Neutrophil (primary cell): ENCODE data around the gene SCUBE3.

ENCODE experiments used
- H3K27ac ChIP-seq: fragments of 200-600 bp; sonication (generic); 2 replicates; pipeline ENCODE4 v1.5.1; 2016; ENCODE audit warnings: mild to moderate bottlenecking, moderate library complexity
- H3K27me3 ChIP-seq: fragments of 200-600 bp; sonication (generic); 2 replicates; pipeline ENCODE4 v1.6.0; 2016; ENCODE audit warnings: mild to moderate bottlenecking
- H3K36me3 ChIP-seq: fragments of 200-600 bp; sonication (generic); 2 replicates; pipeline ENCODE4 v1.5.1; 2017
- H3K4me1 ChIP-seq, 2 experiments: fragments of 200-600 bp in 1 of 2; sonication (generic) in 1 of 2; 1 replicate in 1 of 2; 2 replicates in 1 of 2; pipeline versions ENCODE4 v1.5.1 to v1.6.1; 2013 to 2016; ENCODE audit warnings: low read depth in 1 of 2, low read length in 1 of 2, mild to moderate bottlenecking in 1 of 2, moderate library complexity in 1 of 2; ENCODE audit not compliant: control insufficient read depth in 1 of 2, insufficient read depth in 1 of 2
- H3K4me3 ChIP-seq, 2 experiments: fragments of 200-600 bp in 1 of 2; sonication (generic) in 1 of 2; 1 replicate in 1 of 2; 2 replicates in 1 of 2; pipeline ENCODE4 v1.5.1; 2013 to 2016; ENCODE audit warnings: low read depth in 1 of 2, low read length in 1 of 2, mild to moderate bottlenecking in 1 of 2, moderate library complexity in 1 of 2
- H3K9me3 ChIP-seq: fragments of 200-600 bp; sonication (generic); 2 replicates; pipeline ENCODE4 v1.5.1; 2016
- TF ChIP-seq, protein P1 (sequence below): fragments of 200-600 bp; sonication (generic); IDR thresholded peaks from 2 replicates; pipeline ENCODE4 v1.5.1; 2016; ENCODE audit warnings: antibody characterized with exemption

The SCUBE3 gene

DNA sequence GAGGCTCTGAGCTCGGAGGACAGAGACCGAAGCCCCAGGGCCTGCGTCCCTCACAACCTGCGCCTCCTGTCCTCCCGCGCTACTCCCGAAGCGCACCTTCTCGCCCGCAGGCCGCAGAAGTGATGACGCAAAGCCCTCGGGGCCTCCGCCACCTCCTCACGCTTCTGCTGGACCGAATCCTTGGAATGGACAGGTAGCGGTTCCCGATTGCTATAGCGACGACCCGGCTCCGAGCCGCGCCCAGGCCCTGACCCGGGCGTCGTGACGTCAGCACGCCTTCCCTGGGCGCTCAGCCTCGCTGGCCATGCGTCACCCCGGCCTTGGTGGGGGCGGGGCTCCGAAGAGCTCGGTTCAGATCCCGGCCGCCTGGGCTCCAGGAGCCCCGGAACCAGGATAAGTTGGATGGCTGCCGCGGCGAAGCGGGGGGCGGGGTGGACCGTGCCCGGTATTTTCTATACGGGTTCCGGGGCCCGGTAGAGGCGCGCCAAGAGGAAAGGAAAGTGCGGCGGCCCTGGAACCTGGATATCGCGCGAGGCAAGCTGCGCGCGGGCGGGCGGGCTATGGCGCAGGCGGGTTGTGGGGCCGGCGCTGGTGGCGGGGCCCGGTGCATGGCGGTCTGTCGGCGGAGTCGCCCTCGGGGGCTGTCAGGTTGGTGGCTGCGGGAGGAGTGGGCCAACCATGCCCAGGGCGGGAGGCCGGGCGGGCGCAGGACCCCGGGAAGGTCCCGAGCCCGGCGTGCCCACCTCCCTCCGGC, 45.6 kb downstream of the SCUBE3 start, which contains the start of gene ZNF76:
Gene ZNF76, plus strand, starts transcription at position 542 of the 754 bp plus-strand sequence. CDS start 21,417 bp downstream, outside the sequence.
- no peaks in the 10 kb centered on the region for H3K36me3 ChIP-seq
- H3K27ac ChIP-seq, result peak within 1 kb of the TSS; percentile 85
- H3K9me3 ChIP-seq, result no peaks in the 10 kb centered on the region

DNA sequence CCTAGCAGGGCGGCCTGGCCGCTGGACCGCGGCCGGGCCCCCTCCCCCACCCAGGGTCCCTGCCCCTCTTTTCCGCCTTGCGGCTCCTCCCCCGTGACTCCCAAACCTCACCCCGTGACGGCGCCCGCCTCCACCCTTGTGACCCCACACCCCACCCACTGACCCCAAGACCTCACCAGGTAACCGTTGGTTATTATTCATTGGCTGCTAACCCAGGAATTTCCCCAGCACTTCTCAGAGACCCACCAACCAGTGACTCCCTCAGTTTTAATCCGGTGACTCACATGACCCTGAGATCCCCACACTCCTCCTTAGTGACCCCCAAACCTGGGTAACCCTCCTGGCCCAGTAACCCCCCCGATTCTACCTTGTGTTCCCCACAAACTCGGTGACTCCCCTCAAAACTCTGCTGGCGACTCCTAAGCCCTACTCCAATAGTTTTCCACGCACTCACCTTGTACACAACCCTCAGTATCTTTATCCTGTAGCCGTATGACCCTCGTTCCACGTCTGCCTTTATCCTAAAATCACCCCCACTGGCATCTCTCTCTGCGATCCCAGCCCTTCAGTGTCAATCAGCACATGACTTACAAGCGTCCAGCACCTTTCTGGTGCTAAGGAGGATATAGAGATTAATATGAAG, 46.3 kb downstream of the SCUBE3 start:
- Histone ChIP-seq H3K9me3 (no peaks in the 10 kb centered on the region), H3K4me1 (peaks cover 27 to 32% of the 10 kb centered on the region in 2 experiments), H3K36me3 (no peaks in the 10 kb centered on the region), H3K4me3 (peak overlapping the region; percentile 87 to 96), H3K27me3 (no peaks in the 10 kb centered on the region), H3K27ac (peak overlapping the region; percentile 85)
- TF ChIP-seq, protein P1, sequence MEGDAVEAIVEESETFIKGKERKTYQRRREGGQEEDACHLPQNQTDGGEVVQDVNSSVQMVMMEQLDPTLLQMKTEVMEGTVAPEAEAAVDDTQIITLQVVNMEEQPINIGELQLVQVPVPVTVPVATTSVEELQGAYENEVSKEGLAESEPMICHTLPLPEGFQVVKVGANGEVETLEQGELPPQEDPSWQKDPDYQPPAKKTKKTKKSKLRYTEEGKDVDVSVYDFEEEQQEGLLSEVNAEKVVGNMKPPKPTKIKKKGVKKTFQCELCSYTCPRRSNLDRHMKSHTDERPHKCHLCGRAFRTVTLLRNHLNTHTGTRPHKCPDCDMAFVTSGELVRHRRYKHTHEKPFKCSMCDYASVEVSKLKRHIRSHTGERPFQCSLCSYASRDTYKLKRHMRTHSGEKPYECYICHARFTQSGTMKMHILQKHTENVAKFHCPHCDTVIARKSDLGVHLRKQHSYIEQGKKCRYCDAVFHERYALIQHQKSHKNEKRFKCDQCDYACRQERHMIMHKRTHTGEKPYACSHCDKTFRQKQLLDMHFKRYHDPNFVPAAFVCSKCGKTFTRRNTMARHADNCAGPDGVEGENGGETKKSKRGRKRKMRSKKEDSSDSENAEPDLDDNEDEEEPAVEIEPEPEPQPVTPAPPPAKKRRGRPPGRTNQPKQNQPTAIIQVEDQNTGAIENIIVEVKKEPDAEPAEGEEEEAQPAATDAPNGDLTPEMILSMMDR, result no peak

More for the DNA sequence above, 45.6 kb downstream of the SCUBE3 start, which contains the start of gene ZNF76:
- no peaks in the 10 kb centered on the region for H3K27me3 ChIP-seq
- TF ChIP-seq, protein P1, result no peak
- H3K4me3 ChIP-seq, result peak within 1 kb of the TSS; percentile 87 to 96
- peaks cover 27 to 32% of the 10 kb centered on the region in 2 experiments for H3K4me1 ChIP-seq

DNA sequence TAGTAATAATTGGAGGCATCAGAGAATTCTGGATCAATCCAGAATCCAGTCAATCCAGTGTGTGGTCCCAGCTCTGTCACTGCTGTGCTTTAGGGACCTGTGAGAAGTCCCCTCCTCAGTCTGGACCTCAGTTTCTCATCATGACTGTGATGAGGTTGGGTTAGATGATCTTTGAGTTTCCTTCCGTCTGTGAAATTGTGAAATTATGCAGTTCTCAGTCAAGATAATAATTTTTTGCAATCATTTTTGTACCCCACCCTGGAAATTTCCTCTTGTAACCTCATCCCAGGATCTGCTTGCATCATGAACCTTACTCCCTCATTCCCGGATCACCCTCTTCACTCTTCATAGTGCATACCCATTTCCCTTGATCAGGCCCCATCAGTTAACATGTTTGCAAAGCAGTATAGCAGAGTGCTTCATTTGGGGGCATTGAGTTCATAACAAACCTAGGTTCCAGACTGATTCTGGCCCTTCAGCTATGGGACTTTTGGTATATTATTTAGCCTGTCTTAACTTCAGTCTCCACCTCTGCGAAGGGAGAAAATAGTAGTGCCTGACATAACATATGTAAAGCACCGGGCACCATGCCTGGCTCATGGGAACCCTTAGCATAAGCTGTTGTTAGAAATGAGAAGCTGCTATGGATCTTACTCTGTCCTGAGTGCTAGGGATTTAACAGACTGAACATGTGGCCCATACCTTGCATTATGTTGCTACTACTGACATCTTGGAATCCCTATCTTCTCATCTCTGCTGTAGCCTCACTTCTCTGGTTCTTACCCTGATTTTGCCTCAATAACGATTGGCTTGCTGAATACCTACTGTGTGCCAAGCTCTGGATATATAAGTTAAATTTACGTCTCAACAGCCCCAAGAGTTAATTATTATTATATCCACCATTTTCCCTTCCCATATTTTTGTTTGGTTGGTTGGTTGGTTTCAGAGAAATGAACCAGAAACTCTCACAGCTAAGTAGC, 47.1 kb downstream of the SCUBE3 start:
- peak overlapping the region; percentile 85 for H3K27ac ChIP-seq

DNA sequence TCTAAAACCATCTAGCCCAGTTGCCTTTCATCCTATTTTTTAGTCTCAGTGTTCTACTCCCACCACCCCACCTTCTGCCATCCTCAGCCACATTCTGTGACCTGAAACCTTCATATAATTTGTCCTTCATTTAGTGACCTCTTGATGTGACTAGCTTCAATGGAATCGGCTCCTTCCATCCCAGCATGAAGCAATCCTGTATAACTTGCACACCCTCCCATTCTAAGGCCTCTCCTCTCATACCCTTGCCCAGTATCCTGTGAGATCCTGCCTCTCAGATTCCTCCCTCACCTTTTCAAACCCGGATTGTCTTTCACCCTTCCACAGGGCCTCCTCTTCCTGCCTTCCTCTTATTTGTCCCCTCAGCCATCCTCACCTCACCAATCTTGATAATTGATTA, 48.8 kb downstream of the SCUBE3 start:
- H3K27ac ChIP-seq, result no peak overlapping the region

More for the DNA sequence above, 47.1 kb downstream of the SCUBE3 start:
- TF ChIP-seq, protein P1, result no peak
- peaks cover 27 to 32% of the 10 kb centered on the region in 2 experiments for H3K4me1 ChIP-seq
- H3K9me3 ChIP-seq, result no peaks in the 10 kb centered on the region
- H3K27me3 ChIP-seq, result no peaks in the 10 kb centered on the region
- no peak overlapping the region for H3K4me3 ChIP-seq
- H3K36me3 ChIP-seq, result no peaks in the 10 kb centered on the region

More for the DNA sequence above, 48.8 kb downstream of the SCUBE3 start:
- Histone ChIP-seq H3K9me3 (no peaks in the 10 kb centered on the region), H3K4me1 (peaks cover 21 to 25% of the 10 kb centered on the region in 2 experiments), H3K36me3 (no peaks in the 10 kb centered on the region), H3K27me3 (no peaks in the 10 kb centered on the region), H3K4me3 (no peak overlapping the region)
- TF ChIP-seq, protein P1, result no peak
